ENCODE measurements around the gene ERBB4. TPM values are rescaled to one million over a fixed set of nuclear protein-coding genes. Genes with fewer than 3 reads are reported as not detected.

The ERBB4 gene
- total RNA-seq, 2 donors from 2014 or later, result not detected

- no peaks in the 10 kb centered on the region for H3K27me3 Mint-ChIP-seq (ENCODE audit: low read depth)
- no peak overlapping the region for H3K4me3 Mint-ChIP-seq
- H3K4me1 Mint-ChIP-seq (ENCODE audit: low read depth), result no peaks in the 10 kb centered on the region
- ATAC-seq (replicated peaks in 1 of 2) (no peak), DNase-seq (no peak)
- H3K27ac Mint-ChIP-seq, result no peak overlapping the region
- peaks cover 0 to 3% of the 10 kb centered on the region in 2 donors for H3K9me3 Mint-ChIP-seq
- H3K36me3 Mint-ChIP-seq (ENCODE audit: insufficient read depth in 2 of 2), result no peaks in the 10 kb centered on the region
Observed at GRCh38 chr2:211396815-211397214, 1141.8 kb downstream of the ERBB4 start.

DNA sequence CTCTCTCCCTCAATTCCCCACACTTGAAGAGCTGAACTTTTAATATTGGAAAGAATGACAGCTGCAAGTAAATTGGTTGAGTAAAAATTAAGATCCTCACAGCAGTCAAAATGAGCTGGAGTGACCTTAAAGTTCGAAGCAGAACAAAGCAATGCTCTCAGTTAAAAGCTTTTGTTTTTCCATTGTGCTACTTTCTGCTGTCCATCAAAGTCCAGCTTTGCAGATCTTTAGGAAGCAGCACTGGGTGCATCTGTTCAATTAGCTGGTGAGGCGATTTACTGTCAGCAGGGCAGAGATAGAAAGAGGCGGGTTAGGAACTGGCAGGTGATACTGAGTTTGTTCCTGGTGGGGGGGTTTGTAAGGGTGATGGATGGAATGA lies 1147.4 kb downstream of the ERBB4 start:
- no peaks in the 10 kb centered on the region for H3K27me3 Mint-ChIP-seq (ENCODE audit: low read depth)
- no peaks in the 10 kb centered on the region for H3K36me3 Mint-ChIP-seq (ENCODE audit: insufficient read depth in 2 of 2)
- H3K4me3 Mint-ChIP-seq, result no peak overlapping the region
- ATAC-seq (replicated peaks in 1 of 2), result no peak
- H3K9me3 Mint-ChIP-seq, result peaks cover 0 to 2% of the 10 kb centered on the region in 2 donors
- H3K27ac Mint-ChIP-seq, result no peak overlapping the region
- DNase-seq, result no peak
- no peaks in the 10 kb centered on the region for H3K4me1 Mint-ChIP-seq (ENCODE audit: low read depth)

DNA sequence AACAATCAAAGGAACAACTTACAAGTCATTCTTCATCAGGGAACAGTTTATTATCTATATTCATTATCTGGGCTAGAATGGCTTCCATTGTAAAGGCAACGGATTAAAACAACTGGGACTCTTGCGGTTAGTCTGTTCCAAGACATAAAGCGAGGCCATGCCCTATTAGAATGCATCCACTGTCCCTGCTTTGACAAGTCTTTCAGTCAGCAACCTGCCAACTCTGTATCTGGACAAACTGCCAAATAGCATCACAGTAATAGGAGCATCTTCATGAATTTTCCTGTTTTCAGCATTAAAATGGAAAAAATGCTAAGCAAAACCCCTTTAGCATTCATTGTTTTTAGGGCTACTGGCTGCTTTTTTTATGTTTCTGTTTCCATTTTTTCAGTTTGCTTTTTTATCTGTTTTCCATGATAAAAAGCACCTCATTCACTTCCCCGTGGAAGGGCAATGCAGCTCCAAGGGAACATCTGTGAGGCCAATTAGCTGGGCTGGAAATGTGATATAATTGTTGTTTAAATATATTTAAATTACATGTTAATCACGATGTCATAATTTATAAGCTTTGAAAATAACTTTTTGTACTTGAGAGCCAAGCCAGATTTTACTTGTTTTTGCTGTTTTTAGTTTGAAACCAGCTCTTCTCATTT lies 1147.9 kb downstream of the ERBB4 start:
- DNase-seq (no peak), ATAC-seq (replicated peaks in 1 of 2) (no peak)
- Mint-ChIP-seq H3K27me3 (ENCODE audit: low read depth) (no peaks in the 10 kb centered on the region), H3K27ac (no peak overlapping the region), H3K36me3 (ENCODE audit: insufficient read depth in 2 of 2) (no peaks in the 10 kb centered on the region), H3K9me3 (peaks cover 0 to 2% of the 10 kb centered on the region in 2 donors), H3K4me3 (no peak overlapping the region), H3K4me1 (ENCODE audit: low read depth) (no peaks in the 10 kb centered on the region)

- H3K4me1 Mint-ChIP-seq (ENCODE audit: low read depth), result no peaks in the 10 kb centered on the region
- no peaks in the 10 kb centered on the region for H3K36me3 Mint-ChIP-seq (ENCODE audit: insufficient read depth in 2 of 2)
- no peak overlapping the region for H3K4me3 Mint-ChIP-seq
- DNase-seq (no peak), ATAC-seq (replicated peaks in 1 of 2) (no peak)
- H3K9me3 Mint-ChIP-seq, result peaks cover 0 to 2% of the 10 kb centered on the region in 2 donors
- H3K27ac Mint-ChIP-seq, result no peak overlapping the region
- no peaks in the 10 kb centered on the region for H3K27me3 Mint-ChIP-seq (ENCODE audit: low read depth)
Observed at GRCh38 chr2:211387734-211388133, 1150.9 kb downstream of the ERBB4 start.

- Mint-ChIP-seq H3K27ac (no peak overlapping the region), H3K27me3 (ENCODE audit: low read depth) (no peaks in the 10 kb centered on the region), H3K4me1 (ENCODE audit: low read depth) (no peaks in the 10 kb centered on the region), H3K36me3 (ENCODE audit: insufficient read depth in 2 of 2) (no peaks in the 10 kb centered on the region), H3K4me3 (no peak overlapping the region), H3K9me3 (no peaks in the 10 kb centered on the region)
- ATAC-seq (replicated peaks in 1 of 2) (no peak), DNase-seq (no peak)
Observed at GRCh38 chr2:211380041-211380440, 1158.6 kb downstream of the ERBB4 start.

- Mint-ChIP-seq H3K27ac (no peak overlapping the region), H3K27me3 (ENCODE audit: low read depth) (no peaks in the 10 kb centered on the region), H3K9me3 (peaks cover 0 to 2% of the 10 kb centered on the region in 2 donors), H3K4me3 (no peak overlapping the region), H3K36me3 (ENCODE audit: insufficient read depth in 2 of 2) (no peaks in the 10 kb centered on the region), H3K4me1 (ENCODE audit: low read depth) (no peaks in the 10 kb centered on the region)
- DNase-seq, result no peak
- no peak for ATAC-seq (replicated peaks in 1 of 2)
Observed at GRCh38 chr2:211376410-211376809, 1162.2 kb downstream of the ERBB4 start.

GRCh38 chr2:211373203-211373602 lies 1165.4 kb downstream of the ERBB4 start:
- Mint-ChIP-seq H3K27me3 (ENCODE audit: low read depth) (no peaks in the 10 kb centered on the region), H3K36me3 (ENCODE audit: insufficient read depth in 2 of 2) (no peaks in the 10 kb centered on the region), H3K9me3 (peaks cover 0 to 2% of the 10 kb centered on the region in 2 donors), H3K4me3 (no peak overlapping the region), H3K4me1 (ENCODE audit: low read depth) (no peaks in the 10 kb centered on the region), H3K27ac (no peak overlapping the region)
- ATAC-seq (replicated peaks in 1 of 2), result no peak
- no peak for DNase-seq

- Mint-ChIP-seq H3K27me3 (ENCODE audit: low read depth) (no peaks in the 10 kb centered on the region), H3K36me3 (ENCODE audit: insufficient read depth in 2 of 2) (no peaks in the 10 kb centered on the region), H3K27ac (no peak overlapping the region), H3K9me3 (peaks cover 2 to 3% of the 10 kb centered on the region in 2 donors), H3K4me3 (no peak overlapping the region), H3K4me1 (ENCODE audit: low read depth) (no peaks in the 10 kb centered on the region)
- no peak for ATAC-seq (replicated peaks in 1 of 2)
- no peak for DNase-seq
Observed at GRCh38 chr2:211371465-211371864, 1167.1 kb downstream of the ERBB4 start.

GRCh38 chr2:211368467-211368866 lies 1170.1 kb downstream of the ERBB4 start:
- H3K4me1 Mint-ChIP-seq (ENCODE audit: low read depth), result no peaks in the 10 kb centered on the region

DNA sequence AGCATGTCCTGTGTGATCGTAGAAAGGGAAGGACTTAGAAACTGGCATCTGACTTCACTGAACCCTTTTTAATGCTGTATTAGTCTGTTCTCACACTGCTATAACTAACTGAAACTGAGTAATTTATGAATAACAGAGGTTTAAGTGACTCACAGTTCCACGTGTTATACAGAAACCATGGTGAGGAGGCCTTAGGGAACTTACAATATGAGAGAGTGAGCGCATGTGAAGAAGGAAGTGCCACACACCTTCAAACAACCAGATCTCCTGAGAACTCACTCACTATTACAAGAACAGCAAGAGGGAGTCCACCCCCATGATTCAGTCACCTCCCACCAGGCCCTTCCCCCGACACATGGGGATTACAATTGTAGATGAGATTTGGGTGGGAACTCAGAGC lies 1170.9 kb downstream of the ERBB4 start:
- peaks cover 2 to 3% of the 10 kb centered on the region in 2 donors for H3K9me3 Mint-ChIP-seq
- no peaks in the 10 kb centered on the region for H3K36me3 Mint-ChIP-seq (ENCODE audit: insufficient read depth in 2 of 2)
- DNase-seq, result no peak
- no peak overlapping the region for H3K4me3 Mint-ChIP-seq
- H3K27ac Mint-ChIP-seq, result no peak overlapping the region
- no peaks in the 10 kb centered on the region for H3K27me3 Mint-ChIP-seq (ENCODE audit: low read depth)
- H3K4me1 Mint-ChIP-seq (ENCODE audit: low read depth), result no peaks in the 10 kb centered on the region
- ATAC-seq (replicated peaks in 1 of 2), result peak; percentile 65 to 73

More at GRCh38 chr2:211368467-211368866, 1170.1 kb downstream of the ERBB4 start:
- Mint-ChIP-seq H3K27ac (no peak overlapping the region), H3K27me3 (ENCODE audit: low read depth) (no peaks in the 10 kb centered on the region), H3K36me3 (ENCODE audit: insufficient read depth in 2 of 2) (no peaks in the 10 kb centered on the region), H3K4me3 (no peak overlapping the region), H3K9me3 (peaks cover 2 to 3% of the 10 kb centered on the region in 2 donors)
- ATAC-seq (replicated peaks in 1 of 2) (no peak), DNase-seq (no peak)

DNA sequence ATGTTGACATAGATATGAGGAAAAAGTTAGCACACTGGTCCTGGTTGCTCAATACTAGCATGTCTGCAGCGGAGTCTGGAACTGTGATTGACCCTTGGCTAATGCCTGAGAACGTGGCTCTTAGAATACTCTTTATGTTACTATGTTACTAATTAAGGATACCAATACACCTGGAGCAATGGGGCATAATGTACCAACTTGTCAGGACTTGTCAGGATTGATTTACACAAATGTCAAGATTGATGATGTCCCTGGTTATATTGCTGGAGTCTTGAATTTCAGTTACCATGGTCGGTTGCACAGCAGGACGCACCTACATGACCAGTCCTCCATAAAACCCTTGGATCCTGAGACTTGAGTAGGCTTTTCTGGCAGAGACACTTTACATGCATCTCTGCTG lies 1171.3 kb downstream of the ERBB4 start:
- H3K9me3 Mint-ChIP-seq, result peaks cover 2 to 4% of the 10 kb centered on the region in 2 donors
- H3K27ac Mint-ChIP-seq, result no peak overlapping the region
- no peaks in the 10 kb centered on the region for H3K36me3 Mint-ChIP-seq (ENCODE audit: insufficient read depth in 2 of 2)
- no peak overlapping the region for H3K4me3 Mint-ChIP-seq
- no peaks in the 10 kb centered on the region for H3K27me3 Mint-ChIP-seq (ENCODE audit: low read depth)
- ATAC-seq (replicated peaks in 1 of 2), result no peak
- H3K4me1 Mint-ChIP-seq (ENCODE audit: low read depth), result no peaks in the 10 kb centered on the region
- DNase-seq, result no peak

- H3K27me3 Mint-ChIP-seq (ENCODE audit: low read depth), result no peaks in the 10 kb centered on the region
- no peaks in the 10 kb centered on the region for H3K4me1 Mint-ChIP-seq (ENCODE audit: low read depth)
- ATAC-seq (replicated peaks in 1 of 2) (no peak), DNase-seq (no peak)
- no peak overlapping the region for H3K27ac Mint-ChIP-seq
- H3K9me3 Mint-ChIP-seq, result peaks cover 2 to 7% of the 10 kb centered on the region in 2 donors
- no peak overlapping the region for H3K4me3 Mint-ChIP-seq
- H3K36me3 Mint-ChIP-seq (ENCODE audit: insufficient read depth in 2 of 2), result no peaks in the 10 kb centered on the region
Observed at GRCh38 chr2:211364911-211365310, 1173.7 kb downstream of the ERBB4 start.

- Mint-ChIP-seq H3K27ac (no peak overlapping the region), H3K4me1 (ENCODE audit: low read depth) (no peaks in the 10 kb centered on the region), H3K9me3 (peaks cover 5 to 7% of the 10 kb centered on the region in 2 donors), H3K36me3 (ENCODE audit: insufficient read depth in 2 of 2) (no peaks in the 10 kb centered on the region), H3K4me3 (no peak overlapping the region), H3K27me3 (ENCODE audit: low read depth) (no peaks in the 10 kb centered on the region)
- DNase-seq, result no peak
- ATAC-seq (replicated peaks in 1 of 2), result no peak
Observed at GRCh38 chr2:211361383-211361782, 1177.2 kb downstream of the ERBB4 start.

DNA sequence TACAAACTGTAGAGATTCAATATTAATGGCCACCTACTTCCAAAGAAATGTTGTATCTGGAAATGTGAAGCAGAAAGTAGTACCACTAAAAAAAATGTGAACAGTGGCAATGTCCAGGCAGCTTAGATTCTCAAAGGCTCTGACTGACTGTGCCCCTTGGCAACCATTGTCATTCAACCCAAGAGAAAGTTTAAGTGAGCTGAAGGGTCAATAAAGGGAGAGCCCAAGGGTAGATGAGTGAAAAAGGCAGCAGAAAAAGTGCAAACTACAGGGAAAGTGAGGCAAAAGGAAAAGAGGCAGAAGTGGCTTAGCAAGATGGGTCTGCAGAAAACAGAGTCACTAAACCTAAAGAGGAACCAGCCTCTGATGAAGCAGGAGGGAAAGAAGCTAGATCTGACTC lies 1179.3 kb downstream of the ERBB4 start:
- no peaks in the 10 kb centered on the region for H3K36me3 Mint-ChIP-seq (ENCODE audit: insufficient read depth in 2 of 2)
- no peak overlapping the region for H3K27ac Mint-ChIP-seq
- H3K4me1 Mint-ChIP-seq (ENCODE audit: low read depth), result no peaks in the 10 kb centered on the region
- no peak overlapping the region for H3K4me3 Mint-ChIP-seq
- no peak for DNase-seq
- H3K9me3 Mint-ChIP-seq, result peaks cover 5 to 7% of the 10 kb centered on the region in 2 donors
- no peak for ATAC-seq (replicated peaks in 1 of 2)
- no peaks in the 10 kb centered on the region for H3K27me3 Mint-ChIP-seq (ENCODE audit: low read depth)

Measured in activated T-cell treated with anti-CD3 and anti-CD28 coated beads, Interleukin-2, amount 50 U/mL, for 72 hours (primary cell).